Glutamatergic neuron (in vitro differentiated cells): ENCODE results near the gene KIRREL3. TPM values are rescaled to one million over a fixed set of nuclear protein-coding genes. Genes with fewer than 3 reads are reported as not detected.

Source experiments
- DNase-seq: peaks from one replicate; pipeline ENCODE4 v3.0.0; 2022
- H3K27ac Mint-ChIP-seq: one replicate; pipeline ENCODE4 v1.8.0; 2020; ENCODE audit warnings: mild to moderate bottlenecking, mixed read lengths, inconsistent platforms; ENCODE audit not compliant: unreplicated experiment
- H3K27me3 Mint-ChIP-seq: one replicate; pipeline ENCODE4 v1.8.0; 2020; ENCODE audit warnings: mild to moderate bottlenecking, moderate library complexity, mixed read lengths, inconsistent platforms; ENCODE audit not compliant: unreplicated experiment
- H3K36me3 Mint-ChIP-seq: one replicate; pipeline ENCODE4 v1.8.0; 2020; ENCODE audit warnings: mild to moderate bottlenecking, mixed read lengths, inconsistent platforms; ENCODE audit not compliant: unreplicated experiment
- H3K4me1 Mint-ChIP-seq: one replicate; pipeline ENCODE4 v1.8.0; 2020; ENCODE audit warnings: mild to moderate bottlenecking, low read depth, mixed read lengths, inconsistent platforms; ENCODE audit not compliant: unreplicated experiment
- H3K4me3 Mint-ChIP-seq: one replicate; pipeline ENCODE4 v1.8.0; 2020; ENCODE audit warnings: mild to moderate bottlenecking, mixed read lengths, inconsistent platforms; ENCODE audit not compliant: unreplicated experiment
- H3K9me3 Mint-ChIP-seq: one replicate; pipeline ENCODE4 v1.8.0; 2020; ENCODE audit warnings: mild to moderate bottlenecking, moderate library complexity, mixed read lengths, inconsistent platforms; ENCODE audit not compliant: unreplicated experiment
- total RNA-seq: library from RNA; stranded (reverse); fragmentation: NEBNext Ultra II Directional; extraction: Animal tissue kit (Norgen Biotek cat#: 25700); gene quantifications from one replicate; pipeline ENCODE4 v1.2.1, GENCODE V29; 2021; ENCODE audit not compliant: unreplicated experiment
- TF ChIP-seq, protein P1 (sequence below): fragments of 200-600 bp; sonication (generic); IDR thresholded peaks from one replicate; pipeline ENCODE4 v1.5.0; 2021; ENCODE audit not compliant: partially characterized antibody, unreplicated experiment

The KIRREL3 gene
- total RNA-seq, 1 donor from 2014 or later = 25.3 TPM

DNA sequence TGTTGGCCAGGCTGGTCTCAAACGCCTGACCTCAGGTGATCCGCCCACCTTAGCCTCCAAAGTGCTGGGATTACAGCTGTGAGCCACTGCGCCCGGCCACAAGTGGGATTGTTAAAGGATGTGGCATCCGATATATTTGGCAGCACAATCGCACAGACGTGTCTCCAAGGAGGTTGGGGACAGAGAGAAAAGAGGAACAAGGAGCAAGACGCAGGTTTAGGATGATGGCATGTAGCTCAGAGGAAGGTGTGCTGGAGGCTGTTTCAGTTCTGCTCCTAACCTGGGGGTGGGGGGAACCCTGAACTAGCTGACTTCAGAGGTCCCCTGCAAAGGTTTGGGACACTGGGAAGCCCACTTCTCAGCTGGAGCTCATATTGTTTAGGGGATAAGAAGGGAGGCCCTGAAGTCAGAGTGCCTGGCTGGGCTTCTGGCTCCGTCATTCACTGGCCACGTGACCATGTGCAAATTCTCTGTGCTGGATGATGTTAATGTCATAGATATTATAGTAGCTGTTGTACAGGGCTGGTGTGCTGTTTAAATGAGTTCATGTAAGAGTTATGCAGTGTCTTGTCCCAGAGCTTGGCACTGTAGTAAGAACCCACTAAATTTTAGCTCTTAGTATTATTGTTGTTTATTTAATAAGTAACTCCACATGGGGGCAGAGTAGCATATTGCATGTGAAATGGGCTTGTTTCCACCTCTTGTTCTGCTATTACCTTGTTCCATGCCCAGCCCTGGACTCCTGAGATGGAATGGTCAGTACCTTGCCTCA lies 515.4 kb downstream of the KIRREL3 start:
- TF ChIP-seq, protein P1, sequence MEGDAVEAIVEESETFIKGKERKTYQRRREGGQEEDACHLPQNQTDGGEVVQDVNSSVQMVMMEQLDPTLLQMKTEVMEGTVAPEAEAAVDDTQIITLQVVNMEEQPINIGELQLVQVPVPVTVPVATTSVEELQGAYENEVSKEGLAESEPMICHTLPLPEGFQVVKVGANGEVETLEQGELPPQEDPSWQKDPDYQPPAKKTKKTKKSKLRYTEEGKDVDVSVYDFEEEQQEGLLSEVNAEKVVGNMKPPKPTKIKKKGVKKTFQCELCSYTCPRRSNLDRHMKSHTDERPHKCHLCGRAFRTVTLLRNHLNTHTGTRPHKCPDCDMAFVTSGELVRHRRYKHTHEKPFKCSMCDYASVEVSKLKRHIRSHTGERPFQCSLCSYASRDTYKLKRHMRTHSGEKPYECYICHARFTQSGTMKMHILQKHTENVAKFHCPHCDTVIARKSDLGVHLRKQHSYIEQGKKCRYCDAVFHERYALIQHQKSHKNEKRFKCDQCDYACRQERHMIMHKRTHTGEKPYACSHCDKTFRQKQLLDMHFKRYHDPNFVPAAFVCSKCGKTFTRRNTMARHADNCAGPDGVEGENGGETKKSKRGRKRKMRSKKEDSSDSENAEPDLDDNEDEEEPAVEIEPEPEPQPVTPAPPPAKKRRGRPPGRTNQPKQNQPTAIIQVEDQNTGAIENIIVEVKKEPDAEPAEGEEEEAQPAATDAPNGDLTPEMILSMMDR = no peak
- Mint-ChIP-seq H3K9me3 (peaks cover 2% of the 10 kb centered on the region), H3K27ac (peak overlapping the region; percentile 2), H3K4me3 (no peak overlapping the region), H3K27me3 (peaks cover 6% of the 10 kb centered on the region), H3K36me3 (no peaks in the 10 kb centered on the region), H3K4me1 (peaks cover 15% of the 10 kb centered on the region)
- no peak for DNase-seq

DNA sequence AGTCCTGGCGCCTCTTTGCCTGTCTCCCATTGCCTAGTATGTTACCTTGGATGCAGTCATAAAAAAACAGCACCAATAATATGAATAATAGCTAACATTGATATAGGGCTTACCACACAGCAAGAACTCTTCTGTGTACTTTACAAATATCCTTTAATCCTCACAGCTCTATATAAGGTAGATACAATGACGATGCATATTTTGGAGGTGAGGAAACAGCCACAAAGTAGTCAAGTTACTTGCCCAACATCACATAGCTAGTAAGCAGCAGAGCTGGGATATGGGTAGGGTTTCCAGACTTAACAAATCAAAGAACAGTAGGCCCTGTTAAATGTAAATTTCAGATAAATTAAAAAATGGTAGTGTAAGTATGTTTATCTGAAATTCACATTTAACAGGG lies 516.3 kb downstream of the KIRREL3 start:
- Mint-ChIP-seq H3K4me3 (no peak overlapping the region), H3K36me3 (no peaks in the 10 kb centered on the region), H3K27me3 (peaks cover 9% of the 10 kb centered on the region), H3K9me3 (peaks cover 3% of the 10 kb centered on the region), H3K27ac (no peak overlapping the region), H3K4me1 (peaks cover 15% of the 10 kb centered on the region)
- no peak for DNase-seq
- TF ChIP-seq, protein P1 = no peak

DNA sequence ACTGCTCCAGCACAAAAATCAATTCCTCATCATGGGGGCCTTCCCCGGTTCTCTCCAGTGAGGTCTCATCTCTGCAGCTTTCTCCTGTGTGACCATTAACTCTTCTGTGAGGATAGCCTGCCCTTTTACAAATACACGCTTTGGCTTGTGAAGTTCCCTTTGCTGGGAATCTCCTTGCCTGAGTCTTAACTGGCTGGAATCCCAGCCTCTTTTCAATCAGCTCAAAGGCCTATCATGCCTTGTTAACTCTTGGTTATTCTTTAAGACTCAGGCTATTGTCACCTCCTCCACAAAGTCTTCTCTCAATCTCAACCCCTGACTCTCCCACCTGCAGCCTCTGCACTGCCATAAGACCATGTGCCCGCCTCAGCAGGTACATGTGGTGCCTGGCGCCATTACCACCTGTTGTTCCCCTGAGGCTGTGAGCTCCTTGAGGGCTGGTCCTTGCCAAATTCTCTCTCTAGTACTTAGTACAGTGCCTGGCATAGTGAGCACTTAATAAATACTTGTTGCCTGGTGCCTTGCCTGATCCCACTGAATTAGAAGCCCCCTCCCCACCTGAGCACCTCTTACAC lies 516.9 kb downstream of the KIRREL3 start:
- no peak for DNase-seq
- Mint-ChIP-seq H3K9me3 (peaks cover 4% of the 10 kb centered on the region), H3K36me3 (no peaks in the 10 kb centered on the region), H3K27ac (no peak overlapping the region), H3K4me3 (no peak overlapping the region), H3K27me3 (peaks cover 9% of the 10 kb centered on the region), H3K4me1 (peaks cover 17% of the 10 kb centered on the region)
- TF ChIP-seq, protein P1 = no peak

DNA sequence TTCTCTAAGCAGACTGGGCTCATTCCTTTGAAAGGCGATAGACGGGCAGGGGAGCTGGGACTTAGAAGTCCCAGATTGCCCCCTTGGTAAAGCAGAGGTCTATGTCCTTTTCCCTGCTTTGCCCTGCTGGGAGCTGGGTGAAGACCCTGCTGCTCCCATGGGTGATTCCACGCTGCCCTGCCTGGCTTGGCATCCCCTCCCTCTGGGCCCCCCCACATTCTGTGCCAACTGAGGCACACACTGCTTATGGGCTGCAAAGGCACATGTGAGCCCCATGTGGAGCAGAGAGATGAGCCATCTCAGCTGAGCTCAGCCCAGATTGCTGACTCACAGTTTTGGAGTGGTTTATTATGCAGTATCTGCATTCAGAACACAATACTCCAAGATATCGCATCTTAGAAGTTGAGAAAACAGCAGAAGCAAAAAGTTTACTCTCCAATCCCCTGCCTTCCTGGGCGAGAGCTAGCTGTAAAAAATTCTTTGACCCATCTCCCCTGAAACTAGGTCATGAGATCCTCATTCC lies 517.9 kb downstream of the KIRREL3 start:
- H3K4me1 Mint-ChIP-seq = peaks cover 19% of the 10 kb centered on the region
- peaks cover 9% of the 10 kb centered on the region for H3K27me3 Mint-ChIP-seq
- no peak overlapping the region for H3K27ac Mint-ChIP-seq
- H3K36me3 Mint-ChIP-seq = no peaks in the 10 kb centered on the region
- TF ChIP-seq, protein P1 = no peak
- no peak for DNase-seq
- H3K9me3 Mint-ChIP-seq = peaks cover 6% of the 10 kb centered on the region
- H3K4me3 Mint-ChIP-seq = no peak overlapping the region

DNA sequence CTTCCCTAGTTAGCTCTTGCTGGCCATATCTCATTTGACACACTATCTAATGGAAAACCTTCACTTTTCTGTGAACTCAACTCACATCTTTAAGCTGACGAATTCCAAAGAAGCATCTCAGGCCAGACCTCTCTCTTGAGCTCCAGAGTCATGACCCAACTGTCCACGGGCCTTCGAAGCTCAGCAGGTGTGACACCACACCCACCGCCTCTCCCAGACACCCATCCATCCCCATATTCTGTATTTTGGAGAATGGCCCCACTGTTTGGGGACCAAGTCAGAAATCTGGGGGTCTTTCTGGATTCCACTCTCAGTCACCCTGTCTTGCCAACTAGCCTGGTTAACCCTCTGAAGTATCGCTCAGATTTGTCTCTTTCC lies 519.3 kb downstream of the KIRREL3 start:
- H3K27me3 Mint-ChIP-seq = peaks cover 9% of the 10 kb centered on the region
- no peak overlapping the region for H3K27ac Mint-ChIP-seq

More for the DNA sequence above, 519.3 kb downstream of the KIRREL3 start:
- H3K36me3 Mint-ChIP-seq = no peaks in the 10 kb centered on the region
- H3K4me1 Mint-ChIP-seq = peaks cover 26% of the 10 kb centered on the region
- TF ChIP-seq, protein P1 = no peak
- DNase-seq = no peak
- H3K9me3 Mint-ChIP-seq = peaks cover 6% of the 10 kb centered on the region
- H3K4me3 Mint-ChIP-seq = no peak overlapping the region
